ENCODE data around the gene RPP14.
A peak's percentile ranks its signal among the peaks of the same experiment; 100 is the strongest.
"Not testable (repeated sequence)": the region's sequence is repeated elsewhere in the genome, so short reads cannot be mapped to it uniquely, and the experiment has no call there.

The RPP14 gene
- total RNA-seq = 2.1 to 12.7 (median 8.2) reads per million in 18 experiments

DNA sequence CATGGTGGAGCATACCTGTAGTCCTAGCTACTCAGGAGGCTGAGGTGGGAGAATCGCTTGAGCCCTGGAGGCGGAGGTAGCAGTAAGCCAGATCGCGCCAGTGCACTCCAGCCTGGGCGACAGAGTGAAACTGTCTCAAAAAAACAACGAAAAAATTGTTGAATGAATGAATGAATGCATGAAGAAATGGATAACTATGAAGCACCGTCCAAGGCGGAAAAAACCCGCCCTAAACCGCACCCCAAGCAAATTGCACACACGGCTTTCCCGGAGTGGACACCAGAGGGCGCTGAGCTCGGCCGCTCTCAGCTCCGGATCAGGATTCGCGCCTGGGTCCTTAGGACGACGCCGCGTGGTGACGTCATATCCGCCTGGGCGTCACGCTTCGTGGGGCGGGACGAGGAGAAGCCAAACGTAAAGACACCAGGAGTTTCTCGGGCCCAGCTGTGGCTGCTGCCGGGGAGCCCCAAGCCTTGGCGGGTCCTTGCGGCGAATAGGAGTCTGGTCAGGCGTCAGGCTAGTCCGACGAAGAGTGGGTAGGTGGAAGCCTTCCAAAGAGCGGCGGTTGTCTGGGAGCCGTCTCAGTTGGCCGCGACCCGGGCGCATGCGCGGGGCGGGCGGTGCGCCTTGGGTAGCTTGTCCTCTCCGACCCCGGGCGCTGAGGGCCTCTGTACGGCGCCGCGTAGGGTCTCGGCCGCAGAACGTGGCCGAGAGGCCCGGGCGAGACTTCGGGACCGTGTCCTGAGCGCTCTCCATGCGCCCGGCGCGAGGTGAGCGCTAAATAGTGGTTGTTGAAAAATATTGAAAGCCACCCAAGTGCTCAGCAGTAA, at the start of gene RPP14, which contains the start of gene HTD2:
RPP14 (plus strand) TSS at position 364 of the 830 bp plus-strand sequence. CDS start 4,085 bp downstream, outside the sequence.
HTD2 (plus strand) TSS at position 639 of the 830 bp plus-strand sequence. CDS start 11,094 bp downstream, outside the sequence.
- peak; percentile 99 for DNase-seq

- DNase-seq = no peak
These were observed 49.5 kb upstream of the RPP14 start for GRCh38 chr3:58256511-58256910.

- no peak for DNase-seq
These were observed 47.5 kb upstream of the RPP14 start for GRCh38 chr3:58258392-58259055.

DNA sequence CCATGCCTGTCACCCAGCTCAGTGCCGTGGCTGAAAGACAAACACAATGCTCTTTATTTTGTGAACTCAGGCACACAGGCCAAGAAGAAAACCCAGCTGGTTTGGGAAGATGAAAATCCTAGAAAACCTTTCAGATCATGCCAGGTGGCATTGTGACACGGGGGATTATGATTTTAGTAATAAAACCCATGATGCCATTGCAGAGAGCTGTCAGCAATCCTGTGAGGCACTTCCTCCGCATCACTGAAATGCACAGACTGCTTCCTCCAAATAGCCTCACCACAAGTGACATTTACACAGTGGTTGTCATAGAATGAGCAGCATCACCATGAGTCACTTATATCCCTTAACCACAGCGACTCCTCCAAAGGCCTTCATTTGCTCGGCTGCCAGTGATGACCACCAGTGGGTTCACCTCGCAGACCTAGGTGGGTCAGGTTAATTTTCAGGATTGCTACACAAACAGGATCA, 45.7 kb upstream of the RPP14 start:
- DNase-seq = peak; percentile 80 to 90

DNA sequence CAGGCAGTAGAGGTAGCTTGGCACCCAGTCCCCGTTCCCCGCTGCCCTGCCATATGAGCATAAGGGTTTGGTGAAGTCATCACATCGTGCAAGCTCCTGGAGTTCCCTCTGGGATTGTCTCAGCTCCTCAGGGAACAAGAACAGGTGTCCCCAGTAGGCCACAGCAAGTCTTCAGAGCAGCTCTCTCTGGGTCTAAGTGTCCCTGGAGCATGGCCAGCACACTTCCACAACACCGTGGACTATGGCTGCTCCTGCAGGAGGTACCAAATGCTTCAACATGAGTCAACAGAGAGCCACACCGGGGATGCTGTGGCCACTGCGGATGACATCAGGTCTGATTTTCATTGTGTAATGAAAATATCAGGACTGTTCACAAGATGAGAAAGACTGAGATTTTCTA, 45.3 kb upstream of the RPP14 start:
- peak in 1 of 2 donors; percentile 39 for DNase-seq

GRCh38 chr3:58261954-58262666, 43.9 kb upstream of the RPP14 start:
- no peak for DNase-seq

- no peak for DNase-seq
These were observed 39.5 kb upstream of the RPP14 start for GRCh38 chr3:58266577-58266976.

DNA sequence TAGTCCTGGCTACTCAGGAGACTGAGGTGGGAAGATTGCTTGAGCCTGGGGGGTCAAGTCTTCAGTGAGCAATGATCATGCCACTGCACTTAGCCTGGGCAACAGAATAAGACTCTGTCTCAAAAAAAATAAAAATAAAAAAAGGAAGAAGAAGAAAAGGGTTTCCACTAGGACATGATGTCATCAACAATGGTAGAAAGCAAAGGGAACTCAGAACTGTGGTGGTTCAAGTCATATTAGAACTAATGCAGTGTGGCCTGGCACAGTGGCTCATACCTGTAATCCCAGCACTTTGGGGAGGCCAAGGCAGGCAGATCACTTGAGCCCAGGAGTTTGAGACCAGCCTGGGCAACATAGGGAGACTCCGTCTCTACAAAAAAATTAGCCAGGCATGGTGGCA, 38.5 kb upstream of the RPP14 start:
- DNase-seq = peak in 1 of 2 donors; percentile 29

DNA sequence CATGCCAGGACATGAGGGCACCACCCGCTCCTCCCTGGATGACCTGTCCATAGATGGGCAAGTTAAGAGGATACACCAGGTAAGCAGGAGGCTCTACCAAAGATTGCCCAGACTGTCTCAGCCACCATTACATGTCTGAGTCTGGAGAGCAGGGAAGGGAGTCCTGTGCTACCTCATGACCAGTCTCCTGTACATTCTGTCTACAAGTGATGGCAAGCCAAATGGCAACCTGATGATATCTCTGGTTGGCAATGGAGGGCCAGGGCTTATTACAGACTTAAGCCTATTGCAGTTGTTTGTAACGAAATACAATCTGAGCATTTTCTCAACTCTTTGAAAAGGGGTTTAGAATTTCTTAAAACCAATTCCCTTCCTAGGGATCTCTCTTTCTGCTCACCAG, 36.7 kb upstream of the RPP14 start:
- DNase-seq = no peak

GRCh38 chr3:58270485-58270884, 35.6 kb upstream of the RPP14 start:
- no peak for DNase-seq

DNA sequence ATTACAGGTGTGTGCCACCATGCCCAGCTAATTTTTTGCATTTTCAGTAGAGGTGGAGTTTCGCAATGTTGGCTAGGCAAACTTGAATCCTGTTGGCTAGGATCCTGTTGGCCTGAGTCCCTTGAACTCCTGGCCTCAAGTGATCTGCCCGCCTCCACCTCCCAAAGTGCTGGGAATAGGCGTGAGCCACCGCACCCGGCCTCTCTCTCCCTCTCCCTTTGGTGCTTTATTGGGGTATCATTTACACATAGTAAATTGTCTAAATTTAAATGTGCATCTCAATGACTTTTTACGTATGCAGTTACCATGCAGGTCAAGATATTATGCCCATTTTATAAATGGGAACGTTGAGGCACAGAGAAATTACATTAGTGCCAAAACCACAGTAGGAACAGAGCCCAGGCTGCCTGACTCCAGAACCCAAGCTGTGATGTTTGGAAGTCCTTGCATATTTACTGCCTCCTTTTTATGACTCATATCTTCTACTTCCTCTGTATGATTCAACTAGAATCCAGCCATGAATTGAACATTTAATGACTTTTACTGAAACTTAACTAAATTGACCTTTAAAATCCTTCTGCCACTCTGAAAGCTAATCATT, 34.0 kb upstream of the RPP14 start:
- DNase-seq = peak; percentile 79 to 83

DNA sequence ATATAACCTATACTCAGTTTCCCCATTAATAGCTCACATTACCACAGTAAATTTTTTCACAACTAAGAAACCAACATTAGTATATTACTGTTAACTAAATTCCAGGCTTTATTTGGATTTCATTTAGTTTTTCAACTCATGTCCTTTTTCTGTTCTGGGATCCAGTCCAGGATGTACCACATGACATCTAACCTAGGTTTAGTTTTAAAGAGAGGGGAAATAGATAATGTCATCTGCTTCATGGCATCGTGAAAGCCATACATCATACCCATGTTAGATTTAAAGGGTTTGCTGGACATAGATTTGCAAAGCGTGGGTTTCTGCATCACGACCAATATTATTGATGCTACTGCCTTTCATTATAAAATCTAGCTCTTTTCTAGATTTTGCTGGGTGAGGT, 33.2 kb upstream of the RPP14 start:
- DNase-seq = no peak

GRCh38 chr3:58273362-58273761, 32.7 kb upstream of the RPP14 start:
- peak in 1 of 2 donors; percentile 16 for DNase-seq

DNA sequence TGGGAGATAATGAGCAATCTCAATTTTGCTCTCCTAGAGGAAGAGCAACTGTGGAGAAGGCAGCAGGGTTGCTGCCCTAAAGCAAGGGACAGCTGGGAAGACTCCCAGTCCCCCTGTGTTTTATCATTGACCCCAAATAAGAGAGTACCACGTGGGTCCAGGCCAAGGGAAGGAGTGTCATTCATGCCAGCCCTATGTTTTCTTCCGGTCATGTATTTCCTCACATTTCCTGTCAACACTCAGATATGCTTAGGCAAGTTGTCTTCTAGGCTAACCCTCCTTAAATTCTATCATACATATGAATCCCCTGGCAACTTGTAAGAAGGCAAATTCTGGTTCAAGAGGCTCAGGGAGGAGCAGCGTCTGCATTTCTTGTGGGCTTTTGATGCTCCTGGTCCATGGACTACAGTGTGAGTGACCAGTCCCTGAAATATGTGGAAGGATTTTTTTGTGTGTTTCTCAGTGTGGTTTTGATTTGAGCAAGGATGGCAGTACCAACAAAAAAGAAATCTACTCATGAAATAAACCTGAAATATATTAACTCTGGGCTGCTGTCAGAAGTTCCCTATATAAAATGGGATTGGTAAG, 31.9 kb upstream of the RPP14 start:
- DNase-seq = peak in 1 of 2 donors; percentile 37

DNA sequence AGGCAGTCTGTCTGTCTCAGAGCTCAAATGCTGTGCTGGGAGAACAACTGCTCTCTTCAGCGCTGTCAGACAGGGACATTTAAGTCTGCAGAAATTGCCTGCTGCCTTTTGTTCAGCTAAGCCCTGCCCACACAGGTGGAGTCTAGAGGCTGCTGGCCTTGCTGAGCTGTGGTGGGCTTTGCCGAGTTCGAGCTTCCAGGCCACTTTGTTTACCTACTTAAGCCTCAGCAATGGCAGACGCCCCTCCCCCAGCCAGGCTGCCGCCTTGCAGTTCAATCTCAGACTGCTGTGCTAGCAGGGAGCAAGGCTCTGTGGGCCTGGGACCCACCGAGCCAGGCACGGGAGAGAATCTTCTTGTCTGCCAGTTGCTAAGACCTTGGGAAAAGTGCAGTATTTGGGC, 25.0 kb upstream of the RPP14 start:
- no peak for DNase-seq

DNA sequence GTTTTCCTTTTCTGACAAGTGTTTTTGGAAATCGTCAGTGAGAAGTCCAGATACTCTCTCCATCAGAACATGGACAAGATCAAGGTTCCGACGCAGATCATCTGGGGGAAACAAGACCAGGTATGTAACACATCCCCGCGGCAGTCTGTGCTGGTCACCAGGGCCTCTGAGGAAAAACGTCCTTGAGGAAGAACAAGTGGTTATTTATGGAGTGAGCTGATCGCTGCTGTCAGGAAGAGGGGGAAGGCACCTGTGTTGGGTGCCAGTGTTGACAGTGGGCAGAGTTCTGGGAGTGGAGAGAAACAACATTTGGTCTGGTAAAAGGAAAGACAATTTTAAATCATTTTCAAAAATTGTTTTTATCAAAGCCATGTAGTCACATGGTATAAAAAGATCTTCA, 20.7 kb upstream of the RPP14 start:
- DNase-seq = no peak

GRCh38 chr3:58287354-58287753, 18.7 kb upstream of the RPP14 start:
- DNase-seq = no peak

- no peak for DNase-seq
These were observed 17.9 kb upstream of the RPP14 start for GRCh38 chr3:58288011-58288728.

- DNase-seq = not testable (repeated sequence)
These were observed 17.0 kb upstream of the RPP14 start for GRCh38 chr3:58288964-58289613.

DNA sequence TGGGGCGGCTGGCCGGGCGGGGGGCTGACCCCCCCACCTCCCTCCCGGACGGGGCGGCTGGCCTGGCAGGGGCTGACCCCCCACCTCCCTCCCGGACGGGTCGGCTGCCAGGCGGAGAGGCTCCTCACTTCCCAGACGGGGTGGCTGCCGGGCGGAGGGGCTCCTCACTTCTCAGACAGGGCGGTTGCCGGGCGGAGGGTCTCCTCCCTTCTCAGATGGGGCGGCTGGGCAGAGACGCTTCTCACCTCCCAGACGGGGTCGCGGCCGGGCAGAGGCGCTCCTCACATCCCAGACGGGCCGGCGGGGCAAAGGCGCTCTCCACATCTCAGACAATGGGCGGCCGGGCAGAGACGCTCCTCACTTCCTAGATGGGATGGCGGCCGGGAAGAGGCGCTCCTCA, 15.6 kb upstream of the RPP14 start:
- not testable (repeated sequence) for DNase-seq
